Lung (tissue), 12 donors: ENCODE measurements around the gene INKA2. TPM values are rescaled to one million over a fixed set of nuclear protein-coding genes. Genes with fewer than 3 reads are reported as not detected.

Source experiments
- ATAC-seq: fragments of 200-7000 bp; cut with Tn5 transposase; one replicate; pipeline ENCODE4 v1.9.1; 2020; ENCODE audit warnings: moderate number of reproducible peaks; ENCODE audit not compliant: insufficient read depth, low FRiP score
- DNase-seq, 3 donors: peaks; one replicate each; pipeline ENCODE4 v3.0.0-alpha.2; 2013 to 2017
- H3K27ac ChIP-seq, 2 donors: one replicate each; pipeline ENCODE4 v1.5.1; 2013; ENCODE audit warnings: mild to moderate bottlenecking in 2 of 2, moderate library complexity in 2 of 2, control low read depth in 1 of 2, inconsistent platforms in 1 of 2, low read depth in 1 of 2, low read length in 1 of 2
- H3K27me3 ChIP-seq, 3 donors: one replicate each; pipeline ENCODE4 v1.5.1; 2013; ENCODE audit warnings: low read length in 2 of 3; ENCODE audit not compliant: control insufficient read depth in 3 of 3, insufficient read depth in 3 of 3
- H3K36me3 ChIP-seq, 4 donors: one replicate each; pipeline ENCODE4 v1.5.1; 2013; ENCODE audit warnings: low read length in 4 of 4, mild to moderate bottlenecking in 1 of 4, moderate library complexity in 1 of 4; ENCODE audit not compliant: control insufficient read depth in 4 of 4, insufficient read depth in 4 of 4
- H3K4me1 ChIP-seq, 5 donors: one replicate each; pipeline ENCODE4 v1.5.1; 2013; ENCODE audit warnings: low read length in 5 of 5, mild to moderate bottlenecking in 2 of 5, moderate library complexity in 1 of 5; ENCODE audit not compliant: control insufficient read depth in 5 of 5, insufficient read depth in 5 of 5
- H3K4me3 ChIP-seq: one replicate; pipeline ENCODE4 v1.5.1; 2013; ENCODE audit warnings: mild to moderate bottlenecking, control low read depth, moderate library complexity
- H3K9ac ChIP-seq, 2 donors: one replicate each; pipeline ENCODE4 v1.5.1; 2013; ENCODE audit warnings: low read length in 2 of 2, control low read depth in 1 of 2; ENCODE audit not compliant: insufficient read depth in 1 of 2
- H3K9me3 ChIP-seq, 4 donors: one replicate each; pipeline ENCODE4 v1.5.1; 2013; ENCODE audit warnings: low read length in 3 of 4, mild to moderate bottlenecking in 1 of 4, moderate library complexity in 1 of 4; ENCODE audit not compliant: control insufficient read depth in 4 of 4, insufficient read depth in 3 of 4
- CTCF ChIP-seq: IDR thresholded peaks from 2 replicates; pipeline ENCODE4 v1.5.1; 2012; ENCODE audit warnings: mild to moderate bottlenecking; ENCODE audit errors: control extremely low read depth, extremely low read depth
- WGBS, 2 donors: extraction: QIAGEN DNeasy Blood & Tissue Kit; methylation state at CpG; one replicate each; pipeline ENCODE4 v1.1.7; 2013; 5-methylcytosine and 5-hydroxymethylcytosine counted together
- polyA plus RNA-seq, 2 donors: library from polyadenylated mRNA; stranded (reverse); fragments of 200-250 nt; gene quantifications; one replicate each; pipeline ENCODE4 v1.2.1, GENCODE V29; 2013
- total RNA-seq, 2 donors: library from RNA; depleted of rRNA in 1 of 2; stranded (reverse); fragments of >200 nt in 1 of 2; gene quantifications; one replicate each; pipeline ENCODE4 v1.2.1, GENCODE V29; 2014 to 2021
- donor health status: control.
- donor health status: control.
- donor health status: Bipolar disorder and iron deficiency.
- donor health status: healthy.
- donor health status: DM: yes; HTN: yes; CAD: no.

The INKA2 gene
- total and polyA plus RNA-seq, 4 donors, result 2.3 to 12.5 (median 4.4) TPM

DNA sequence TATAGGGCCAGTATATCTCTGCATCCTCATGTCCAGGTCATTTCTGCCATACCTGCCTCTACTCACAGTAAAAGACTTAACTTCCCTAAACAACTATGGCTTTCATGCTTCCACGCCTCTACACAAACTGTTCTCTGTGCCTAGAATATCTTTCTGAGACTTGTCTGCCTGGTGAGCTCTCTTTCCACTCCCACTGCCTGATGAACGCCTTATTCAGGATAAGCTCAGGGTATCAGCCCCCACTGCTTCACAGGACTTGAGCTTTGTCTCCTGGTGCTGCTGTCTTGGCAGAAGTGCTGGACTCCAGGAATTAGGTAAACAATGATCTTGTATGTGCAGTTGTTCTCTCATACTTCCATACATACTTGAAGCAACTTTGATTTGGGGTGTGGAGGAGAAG lies 11.7 kb upstream of the INKA2 start:
- H3K9ac ChIP-seq, result no peak overlapping the region
- no peak overlapping the region for H3K4me3 ChIP-seq
- peaks cover 0 to under 1% (median 0%) of the 10 kb centered on the region in 4 donors for H3K9me3 ChIP-seq
- no peak for ATAC-seq
- DNase-seq, result no peak
- 75 to 90% methylated on average over 2 of the region's 2 CpGs for WGBS, 2 donors
- H3K27ac ChIP-seq, result no peak overlapping the region
- H3K4me1 ChIP-seq, result peaks cover 0 to 7% (median 1%) of the 10 kb centered on the region in 5 donors
- no peaks in the 10 kb centered on the region for H3K27me3 ChIP-seq
- H3K36me3 ChIP-seq, result no peaks in the 10 kb centered on the region
- no peak for TF ChIP-seq CTCF

DNA sequence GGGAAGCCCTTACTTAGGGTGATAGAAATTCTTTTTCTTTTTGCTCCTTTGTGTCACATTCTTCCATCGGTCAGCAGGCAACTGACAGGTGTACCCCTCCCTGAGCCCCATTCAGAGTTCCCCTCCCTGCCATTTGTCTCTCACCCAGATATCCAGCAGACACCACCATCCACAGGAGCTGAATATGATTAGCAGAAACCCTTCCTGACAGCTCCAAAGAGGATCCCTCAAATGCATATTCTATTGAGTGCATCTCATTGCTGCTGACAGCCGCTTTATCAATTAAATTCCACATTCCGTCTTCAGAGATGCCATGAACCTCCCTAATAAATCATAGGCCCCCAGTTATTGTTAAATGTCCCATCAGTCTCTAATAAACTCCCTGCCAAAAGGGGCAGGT lies 10.4 kb upstream of the INKA2 start:
- no peak for TF ChIP-seq CTCF
- 77 to 92% methylated on average over 3 of the region's 3 CpGs for whole genome bisulfite sequencing, 2 donors
- ATAC-seq, result no peak
- Histone ChIP-seq H3K36me3 (no peaks in the 10 kb centered on the region), H3K9me3 (no peaks in the 10 kb centered on the region), H3K4me3 (no peak overlapping the region), H3K27me3 (no peaks in the 10 kb centered on the region), H3K27ac (no peak overlapping the region), H3K4me1 (peaks cover 0 to 2% (median under 1%) of the 10 kb centered on the region in 5 donors), H3K9ac (no peak overlapping the region)
- DNase-seq, result no peak

- Histone ChIP-seq H3K27me3 (no peaks in the 10 kb centered on the region), H3K36me3 (no peaks in the 10 kb centered on the region), H3K27ac (no peak overlapping the region), H3K9ac (no peak overlapping the region), H3K4me1 (peaks cover 0 to 3% (median 0%) of the 10 kb centered on the region in 5 donors), H3K4me3 (no peak overlapping the region), H3K9me3 (no peaks in the 10 kb centered on the region)
- ATAC-seq (no peak), DNase-seq (no peak)
- TF ChIP-seq CTCF, result no peak
- 75 to 85% methylated on average over 4 of the region's 4 CpGs for WGBS, 2 donors
Observed at GRCh38 chr1:111747947-111748346, 8.8 kb upstream of the INKA2 start.

DNA sequence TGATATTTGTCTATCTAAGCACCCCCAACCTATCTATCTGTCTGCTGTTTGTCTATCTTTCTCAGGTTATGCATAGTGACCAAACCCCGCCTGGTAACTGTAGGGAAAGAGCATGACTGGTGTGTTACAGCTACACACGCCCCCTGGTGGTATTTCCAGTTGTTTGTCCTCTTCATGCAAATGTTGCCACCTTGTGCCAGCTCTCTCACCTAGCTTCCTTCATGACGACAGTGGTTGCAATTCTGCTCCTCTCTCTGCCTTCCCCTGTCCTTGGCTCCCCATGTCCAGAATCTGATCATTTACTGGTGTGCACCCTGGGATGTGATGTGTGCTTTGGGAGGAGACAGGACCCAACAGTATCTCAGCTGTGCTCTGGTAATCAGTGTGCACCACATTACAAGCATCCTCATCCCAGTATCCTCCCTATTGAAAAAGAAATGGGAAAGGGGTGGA lies 8.1 kb upstream of the INKA2 start:
- 33 to 38% methylated on average over 3 of the region's 3 CpGs for WGBS, 2 donors

More for the DNA sequence above, 8.1 kb upstream of the INKA2 start:
- Histone ChIP-seq H3K27ac (no peak overlapping the region), H3K9ac (no peak overlapping the region), H3K4me1 (peaks cover 0 to 3% (median 0%) of the 10 kb centered on the region in 5 donors), H3K36me3 (no peaks in the 10 kb centered on the region), H3K9me3 (no peaks in the 10 kb centered on the region), H3K4me3 (no peak overlapping the region), H3K27me3 (peaks cover 0 to 4% (median 2%) of the 10 kb centered on the region in 3 donors)
- ATAC-seq (peak; percentile 73), DNase-seq (peak; percentile 48 to 56 (median 49))
- peak; percentile 70 for TF ChIP-seq CTCF
